Amniotic stem cell (primary cell): ENCODE results near the gene MACROH2A2.
"Not testable (repeated sequence)": the region's sequence is repeated elsewhere in the genome, so short reads cannot be mapped to it uniquely, and the experiment has no call there.

Experiments used
- DNase-seq: peaks from one replicate; lab custom pipeline; 2025; lab: John Stamatoyannopoulos, UW

MACROH2A2 gene

GRCh38 chr10:70158113-70158512, 105.5 kb downstream of the MACROH2A2 start:
- DNase-seq: no peak

GRCh38 chr10:70159366-70159765, 106.7 kb downstream of the MACROH2A2 start:
- not testable (repeated sequence) for DNase-seq

GRCh38 chr10:70160798-70161197, 108.2 kb downstream of the MACROH2A2 start:
- no peak for DNase-seq
